Cortex of kidney (tissue), 1 donor: Measurements from ENCODE around the gene ARHGAP23.
"Not testable (repeated sequence)": the region's sequence is repeated elsewhere in the genome, so short reads cannot be mapped to it uniquely, and the experiment has no call there.

Experiments used
- DNase-seq: peaks from one replicate; lab custom pipeline; 2025; lab: John Stamatoyannopoulos, UW

The ARHGAP23 gene

GRCh38 chr17:38421871-38422827 is 6.1 kb upstream of the ARHGAP23 start:
- no peak for DNase-seq

- DNase-seq = no peak
Measured at GRCh38 chr17:38424297-38424972, 3.8 kb upstream of the ARHGAP23 start.

DNA sequence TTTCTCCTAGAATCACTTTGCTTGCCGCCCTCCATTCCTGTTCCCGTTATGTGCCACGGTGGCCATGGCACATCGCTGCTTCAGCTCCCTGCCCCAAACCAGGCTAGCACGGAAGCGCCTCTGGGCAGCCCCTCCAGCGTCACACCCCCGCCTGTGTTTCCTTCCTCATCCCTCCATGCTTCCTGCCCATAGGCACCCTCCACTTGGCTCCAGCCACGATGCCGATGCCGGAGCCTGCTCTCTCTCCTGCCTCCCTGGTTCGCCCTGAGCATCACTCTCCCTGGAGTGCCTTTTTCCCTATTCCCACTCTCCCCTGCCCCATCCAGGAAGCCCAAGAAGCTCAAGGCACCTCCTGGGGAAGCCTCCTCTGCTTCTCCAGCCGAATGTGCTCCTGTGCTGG is 3.2 kb upstream of the ARHGAP23 start:
- DNase-seq = no peak

DNA sequence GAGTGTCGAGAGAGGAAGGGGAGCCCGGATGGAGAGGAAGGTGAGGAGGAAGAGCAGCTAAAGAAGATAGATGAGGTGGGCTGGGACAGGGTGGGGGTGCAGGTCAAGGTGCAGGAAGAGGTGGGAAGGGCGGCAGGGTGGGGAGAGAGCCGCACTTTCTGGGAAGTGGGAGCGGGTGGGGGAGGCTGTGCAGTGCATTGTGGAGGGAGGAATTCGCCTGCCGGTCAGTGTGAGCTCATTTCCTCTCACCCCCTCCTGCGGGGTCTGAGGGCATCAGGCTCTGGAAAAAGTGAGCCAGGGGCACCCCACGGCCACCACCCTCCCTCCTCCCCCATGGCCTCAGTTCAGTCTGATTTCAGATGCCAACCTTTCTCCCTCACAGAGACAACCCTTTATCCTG is 2.5 kb upstream of the ARHGAP23 start:
- DNase-seq = no peak

DNA sequence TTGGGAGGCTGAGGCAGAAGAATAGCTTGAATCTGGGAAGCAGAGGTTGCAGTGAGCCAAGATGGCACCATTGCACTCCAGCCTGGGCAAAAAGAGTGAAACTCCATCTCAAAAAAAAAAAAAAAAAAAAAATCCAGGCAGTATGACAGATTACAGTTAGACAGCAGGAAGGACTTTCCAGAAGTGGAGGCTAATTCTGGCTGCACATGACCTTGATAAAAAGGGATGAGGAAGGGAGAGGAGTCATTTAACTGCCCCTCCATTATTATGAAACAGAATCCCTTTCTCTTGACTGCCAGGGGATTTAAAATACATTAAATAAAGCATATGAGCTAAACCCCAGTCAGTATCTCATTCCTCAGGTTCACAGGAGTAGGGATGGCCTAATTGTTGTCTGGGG is 1.8 kb upstream of the ARHGAP23 start:
- no peak for DNase-seq

- no peak for DNase-seq
Measured at GRCh38 chr17:38427160-38427949, 909 bp upstream of the ARHGAP23 start.

DNA sequence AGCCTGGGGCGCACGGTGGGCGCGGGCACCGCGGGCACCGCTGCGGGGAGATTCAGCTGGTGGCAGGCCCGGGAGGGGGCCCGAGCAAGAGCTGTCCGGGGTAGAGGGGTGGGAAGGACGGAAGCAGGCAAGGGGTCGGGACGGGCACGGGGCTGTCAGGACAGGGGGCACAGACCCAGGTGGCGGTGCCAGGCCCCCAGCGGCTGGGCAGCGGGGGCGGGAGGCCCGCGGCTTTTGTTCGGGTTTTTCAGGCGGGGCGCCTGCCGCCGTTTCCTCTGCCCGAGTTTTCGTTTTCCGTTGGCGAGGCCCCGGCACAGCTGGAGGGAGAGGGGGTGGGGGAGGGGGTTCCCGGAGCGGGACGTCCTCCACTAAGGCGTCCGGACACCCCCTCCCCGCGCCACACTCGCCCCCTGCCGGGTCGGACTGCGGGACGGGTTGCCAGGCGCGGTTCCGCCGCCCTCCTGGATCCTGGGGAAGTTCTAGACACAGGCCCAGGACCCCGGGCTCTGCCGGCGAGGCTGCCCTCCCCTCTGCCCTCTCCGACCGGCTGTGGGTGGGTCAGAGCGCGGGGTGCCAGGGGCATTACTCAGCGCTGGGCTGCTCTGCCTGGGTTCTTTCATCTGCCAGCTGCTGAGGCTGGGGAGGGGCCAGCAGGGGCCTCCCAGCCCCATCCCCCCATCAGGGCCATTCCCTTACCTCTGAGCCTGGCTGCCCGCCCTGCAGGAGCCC is 543 bp downstream of the ARHGAP23 start:
- no peak for DNase-seq

DNA sequence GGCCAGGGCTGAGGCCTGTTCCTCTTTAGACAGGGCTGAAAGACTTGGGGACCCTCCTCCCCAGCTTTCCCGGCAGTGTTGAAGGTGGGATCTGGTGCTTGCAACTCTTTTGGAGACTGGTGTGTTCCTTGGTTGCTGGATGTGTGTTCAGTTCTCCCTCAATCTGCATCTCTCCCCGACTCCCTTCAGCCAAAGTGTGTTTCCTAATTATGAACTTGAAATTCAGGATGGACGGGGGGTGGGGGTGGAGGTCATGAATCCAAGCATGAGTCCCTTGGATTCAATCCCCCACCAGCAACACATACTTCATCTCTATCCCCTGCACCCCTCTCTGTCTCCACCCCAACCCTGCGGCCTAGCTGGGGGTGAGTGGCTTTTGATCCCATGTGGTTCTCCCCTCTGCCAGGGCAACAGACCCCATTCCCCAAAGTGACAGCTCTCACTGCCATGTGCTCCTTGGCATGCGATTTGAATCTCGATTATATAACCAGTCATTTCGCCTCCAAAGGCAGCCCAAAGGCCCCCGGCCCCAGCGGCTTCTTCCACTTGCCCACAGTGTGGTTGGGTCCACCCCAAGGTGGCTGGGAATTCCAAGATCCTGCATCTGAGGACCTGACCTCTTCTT is 1.3 kb downstream of the ARHGAP23 start:
- DNase-seq = no peak

GRCh38 chr17:38430316-38430715 is 2.1 kb downstream of the ARHGAP23 start:
- no peak for DNase-seq

DNA sequence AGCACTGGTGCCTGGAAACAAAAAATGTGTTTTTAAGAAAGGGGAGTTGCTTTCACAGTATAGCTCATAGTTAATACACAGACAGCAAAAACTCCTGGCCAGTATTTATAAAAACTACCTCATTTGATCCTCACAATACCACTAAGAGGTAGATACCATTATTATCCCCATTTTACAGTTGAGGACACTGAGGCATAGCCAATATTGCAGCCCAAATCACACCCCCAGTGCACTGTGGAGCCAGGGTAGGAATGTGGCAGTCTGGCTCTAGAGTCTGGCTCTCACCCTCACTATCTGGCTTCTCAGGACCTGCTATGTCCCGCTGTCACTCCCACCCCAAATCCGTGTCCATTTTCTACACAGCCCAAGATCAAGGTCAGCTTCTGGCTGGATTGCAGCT is 2.6 kb downstream of the ARHGAP23 start:
- DNase-seq = no peak

DNA sequence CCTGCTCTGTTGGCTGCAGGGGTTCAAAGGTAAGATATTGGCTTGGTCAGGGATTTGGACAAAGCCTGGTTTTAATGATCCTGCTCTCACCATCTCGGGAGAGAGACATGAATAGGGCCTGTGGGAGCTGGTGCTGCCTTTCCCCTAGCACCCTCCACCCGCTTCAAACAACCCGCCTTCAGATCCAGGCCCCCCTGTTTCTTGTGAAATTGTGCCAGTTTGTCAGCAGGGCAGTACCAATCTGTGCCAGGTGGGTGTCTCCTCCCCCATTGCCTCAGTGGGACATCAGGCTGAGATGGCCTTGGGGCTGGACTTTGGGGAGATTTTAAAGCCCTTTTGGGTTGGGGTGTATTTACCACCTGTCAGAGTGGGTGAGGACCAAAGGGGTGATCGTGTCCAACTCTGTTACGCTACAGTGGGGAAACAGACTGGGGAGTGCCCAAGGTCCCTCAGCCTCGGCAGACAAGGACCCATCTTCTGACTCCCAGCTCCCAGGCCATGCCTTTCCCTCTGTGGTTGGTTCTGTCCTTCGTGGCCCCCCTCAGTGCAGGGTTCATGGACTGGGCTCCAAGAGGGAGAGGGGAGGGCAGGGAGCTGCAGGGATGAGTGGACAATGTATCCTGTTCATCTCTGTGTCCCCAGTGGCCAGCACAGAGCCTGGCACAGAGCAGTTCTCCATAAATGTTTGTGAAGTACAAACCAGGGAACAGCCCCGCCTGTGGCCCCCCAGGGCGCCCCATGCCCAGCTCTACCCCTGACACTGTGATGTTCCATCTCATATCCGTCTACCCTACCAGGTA is 3.3 kb downstream of the ARHGAP23 start:
- DNase-seq = no peak

GRCh38 chr17:38434178-38434665 is 6.0 kb downstream of the ARHGAP23 start:
- DNase-seq = no peak

DNA sequence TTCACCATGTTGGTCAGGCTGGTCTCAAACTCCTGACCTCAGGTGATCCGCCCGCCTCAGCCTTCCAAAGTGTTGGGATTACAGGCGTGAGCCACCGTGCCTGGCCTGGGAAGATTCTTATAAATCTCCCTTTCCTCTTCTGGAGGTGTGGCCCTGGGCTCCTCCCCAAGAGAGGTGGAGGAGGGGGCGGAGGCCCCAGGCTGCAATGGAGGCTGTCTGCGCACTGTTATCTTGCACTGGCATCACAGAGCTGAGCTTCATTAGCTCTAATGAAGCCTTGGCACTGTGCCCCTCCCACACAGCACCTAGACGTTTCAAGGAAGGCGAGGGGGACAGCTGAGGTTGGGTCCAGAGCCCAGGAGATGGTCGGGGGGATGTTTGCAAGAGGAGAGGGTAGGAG is 7.5 kb downstream of the ARHGAP23 start:
- DNase-seq = no peak

- no peak for DNase-seq
Measured at GRCh38 chr17:38436386-38436785, 8.1 kb downstream of the ARHGAP23 start.

GRCh38 chr17:38437313-38437712 is 9.0 kb downstream of the ARHGAP23 start:
- DNase-seq = not testable (repeated sequence)

GRCh38 chr17:38439436-38439835 is 11.2 kb downstream of the ARHGAP23 start:
- no peak for DNase-seq

DNA sequence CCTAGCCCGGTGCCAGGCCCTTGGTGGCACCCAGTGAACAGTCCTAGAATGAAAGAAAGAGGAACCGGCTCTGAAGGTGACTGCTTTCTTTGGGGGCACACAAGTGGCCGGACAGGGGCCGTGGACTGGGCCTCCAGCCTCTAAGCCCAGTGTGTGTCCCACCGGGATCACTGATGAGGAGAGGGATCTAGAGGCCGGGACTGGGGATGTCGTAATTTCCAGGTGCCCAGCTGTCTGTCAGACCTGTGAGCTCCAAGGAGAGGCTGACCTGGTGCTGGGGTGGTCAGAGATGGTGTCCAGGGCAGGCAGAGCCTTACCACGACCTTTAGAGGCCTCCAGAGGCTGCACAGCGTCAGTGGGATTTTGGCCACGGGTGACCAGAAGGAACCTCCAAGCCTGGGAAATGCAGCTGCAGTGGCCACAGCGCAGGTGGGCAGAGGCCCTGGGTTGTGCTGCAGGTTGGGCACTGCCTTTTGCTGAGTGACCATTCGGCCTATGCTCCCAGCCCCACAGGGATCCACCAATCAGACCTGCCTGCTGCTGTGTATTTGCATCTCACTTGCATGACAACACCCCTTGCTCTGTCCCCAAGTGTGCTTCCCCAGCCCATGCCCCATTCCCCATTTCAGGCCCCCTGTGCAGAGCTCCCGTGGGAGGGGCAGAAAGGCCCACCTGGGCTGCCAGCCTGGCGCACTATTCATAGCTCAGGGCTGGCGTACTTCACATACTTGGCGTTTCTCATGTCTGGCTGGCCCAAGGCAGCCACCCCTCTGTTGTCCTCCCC is 12.5 kb downstream of the ARHGAP23 start:
- no peak for DNase-seq

GRCh38 chr17:38441429-38442061 is 13.3 kb downstream of the ARHGAP23 start:
- DNase-seq = no peak

GRCh38 chr17:38442548-38442947 is 14.3 kb downstream of the ARHGAP23 start:
- no peak for DNase-seq
